SK-N-SH (cell line): ENCODE data around the gene OSBPL8. TPM values are rescaled to one million over a fixed set of nuclear protein-coding genes. Genes with fewer than 3 reads are reported as not detected.

Experiments used
- CTCF ChIA-PET: fragments of 300-600, 350-600 bp; formaldehyde crosslinking; extraction: SDS; loops from one replicate; lab custom pipeline; 2021; lab: Yijun Ruan, JAX
- POLR2A ChIA-PET: fragments of 350-600 bp; sonication (Branson Sonifier 250); formaldehyde crosslinking; extraction: SDS; loops from one replicate; lab custom pipeline; 2020; ENCODE audit warnings: antibody characterized with exemption, inconsistent platforms; lab: Yijun Ruan, JAX
- DNase-seq: peaks from one replicate; pipeline ENCODE4 v3.0.0; 2012
- H2AFZ ChIP-seq: fragments of 200-600 bp; sonication (generic); 2 replicates; pipeline ENCODE4 v1.8.1; 2016; ENCODE audit warnings: antibody characterized with exemption, mild to moderate bottlenecking, low read depth
- H3F3A ChIP-seq: fragments of 200-600 bp; sonication (generic); replicated peaks from 2 replicates; pipeline ENCODE3; 2016; ENCODE audit warnings: antibody characterized with exemption, mild to moderate bottlenecking; ENCODE audit not compliant: insufficient read depth
- H3K27ac ChIP-seq, 2 experiments: fragments of 200-500 bp in 1 of 2; fragments of 200-600 bp in 1 of 2; sonication (Bioruptor generic) in 1 of 2; sonication (generic), shearing (Covaris generic) in 1 of 2; 2 replicates each; pipeline versions ENCODE4 v1.5.1 to v1.6.1; 2014 to 2016; ENCODE audit warnings: low read depth in 2 of 2, inconsistent platforms in 1 of 2, low read length in 1 of 2, mild to moderate bottlenecking in 1 of 2, mixed read lengths in 1 of 2
- H3K27me3 ChIP-seq: fragments of 200-600 bp; sonication (generic), shearing (Covaris generic); 2 replicates; pipeline ENCODE4 v1.6.1; 2016; ENCODE audit warnings: mixed run types; ENCODE audit not compliant: insufficient read depth
- H3K36me3 ChIP-seq, 2 experiments: fragments of 200-500 bp in 1 of 2; fragments of 200-600 bp in 1 of 2; sonication (Bioruptor generic) in 1 of 2; sonication (generic) in 1 of 2; replicated peaks in 1 of 2; 2 replicates each; pipeline versions ENCODE3 to v1.5.1; 2014 to 2016; ENCODE audit warnings: low read length in 1 of 2, mild to moderate bottlenecking in 1 of 2; ENCODE audit not compliant: insufficient read depth in 2 of 2, control insufficient read depth in 1 of 2
- H3K4me1 ChIP-seq, 2 experiments: fragments of 200-500 bp in 1 of 2; fragments of 200-600 bp in 1 of 2; sonication (Bioruptor generic) in 1 of 2; sonication (generic), shearing (Covaris generic) in 1 of 2; 2 replicates each; pipeline versions ENCODE4 v1.5.1 to v1.6.1; 2014 to 2016; ENCODE audit warnings: low read depth in 1 of 2, low read length in 1 of 2, mixed run types in 1 of 2; ENCODE audit not compliant: insufficient read depth in 2 of 2, control insufficient read depth in 1 of 2
- H3K4me2 ChIP-seq: fragments of 200-600 bp; sonication (generic), shearing (Covaris generic); 2 replicates; pipeline ENCODE4 v1.6.1; 2017; ENCODE audit warnings: mixed run types
- H3K4me3 ChIP-seq, 2 experiments: fragments of 200-500 bp in 1 of 2; fragments of 200-600 bp in 1 of 2; sonication (Bioruptor generic) in 1 of 2; sonication (generic), shearing (Covaris generic) in 1 of 2; 2 replicates each; pipeline versions ENCODE4 v1.5.1 to v1.8.1; 2014 to 2016; ENCODE audit warnings: low read depth in 2 of 2, inconsistent platforms in 1 of 2, low read length in 1 of 2, mild to moderate bottlenecking in 1 of 2, mixed read lengths in 1 of 2, moderate library complexity in 1 of 2
- H3K79me2 ChIP-seq: fragments of 200-600 bp; sonication (generic); 2 replicates; pipeline ENCODE4 v1.8.1; 2017; ENCODE audit warnings: mild to moderate bottlenecking; ENCODE audit not compliant: insufficient read depth
- H3K9ac ChIP-seq: fragments of 200-600 bp; sonication (generic); 2 replicates; pipeline ENCODE4 v1.6.1; 2017; ENCODE audit warnings: mixed run types
- H3K9me2 ChIP-seq: fragments of 200-600 bp; sonication (generic); 2 replicates; pipeline ENCODE4 v1.6.1; 2017; ENCODE audit warnings: mixed run types
- H3K9me3 ChIP-seq: fragments of 200-600 bp; sonication (generic); 2 replicates; pipeline ENCODE4 v1.6.1; 2017; ENCODE audit warnings: mixed run types, mild to moderate bottlenecking, moderate library complexity
- H4K20me1 ChIP-seq: fragments of 200-600 bp; sonication (generic); 2 replicates; pipeline ENCODE4 v1.6.1; 2017; ENCODE audit warnings: mild to moderate bottlenecking, mixed run types; ENCODE audit not compliant: insufficient read depth
- ELF1 ChIP-seq: IDR thresholded peaks from 2 replicates; pipeline ENCODE4 v1.4.0; 2012
- FOXJ3 ChIP-seq: sonication (generic); formaldehyde crosslinking; IDR thresholded peaks from 2 replicates; pipeline ENCODE4 v1.5.1; 2020; ENCODE audit warnings: mild to moderate bottlenecking, missing genetic modification reagents
- FOXM1 ChIP-seq: IDR thresholded peaks from 2 replicates; pipeline ENCODE4 v1.4.0; 2012; ENCODE audit warnings: low read depth, mild to moderate bottlenecking
- GABPA ChIP-seq: IDR thresholded peaks from 2 replicates; pipeline ENCODE4 v1.4.0; 2012; ENCODE audit warnings: low read depth, mild to moderate bottlenecking
- GATA2 ChIP-seq: sonication (generic); formaldehyde crosslinking; IDR thresholded peaks from 2 replicates; pipeline ENCODE4 v1.5.0; 2020; ENCODE audit warnings: mild to moderate bottlenecking, missing genetic modification reagents
- JUND ChIP-seq: IDR thresholded peaks from 2 replicates; pipeline ENCODE4 v1.4.0; 2012
- MEF2A ChIP-seq: IDR thresholded peaks from 2 replicates; pipeline ENCODE4 v1.4.0; 2012; ENCODE audit warnings: low read depth, borderline replicate concordance
- NRF1 ChIP-seq: IDR thresholded peaks from 2 replicates; pipeline ENCODE4 v1.6.1; 2012; ENCODE audit warnings: low read depth, mild to moderate bottlenecking, low read length
- POLR2AphosphoS5 ChIP-seq: IDR thresholded peaks from 2 replicates; pipeline ENCODE4 v1.6.1; 2012; ENCODE audit warnings: low read depth, low read length
- RAD21 ChIP-seq: IDR thresholded peaks from 2 replicates; pipeline ENCODE4 v1.6.1; 2012; ENCODE audit warnings: mild to moderate bottlenecking, low read length
- RCOR1 ChIP-seq: fragments of 150-350 bp; IDR thresholded peaks from 2 replicates; pipeline ENCODE4 v1.6.1; 2017; ENCODE audit warnings: antibody characterized with exemption, low read length
- RFX5 ChIP-seq: IDR thresholded peaks from 2 replicates; pipeline ENCODE4 v1.6.1; 2012; ENCODE audit warnings: mild to moderate bottlenecking, improper control_type of control experiment, low read length
- RXRA ChIP-seq: IDR thresholded peaks from 2 replicates; pipeline ENCODE4 v1.4.0; 2012; ENCODE audit warnings: low read depth, mild to moderate bottlenecking, borderline replicate concordance
- SMC3 ChIP-seq: IDR thresholded peaks from 2 replicates; pipeline ENCODE4 v1.6.1; 2012; ENCODE audit warnings: low read depth, low read length, improper control_type of control experiment
- TAF1 ChIP-seq: IDR thresholded peaks from 2 replicates; pipeline ENCODE4 v1.6.1; 2012; ENCODE audit warnings: low read depth, mild to moderate bottlenecking, low read length, moderate library complexity, borderline replicate concordance
- TEAD4 ChIP-seq: IDR thresholded peaks from 2 replicates; pipeline ENCODE4 v1.4.0; 2012; ENCODE audit warnings: mild to moderate bottlenecking, borderline replicate concordance; ENCODE audit not compliant: insufficient read depth
- YY1 ChIP-seq: IDR thresholded peaks from 2 replicates; pipeline ENCODE4 v1.4.0; 2012; ENCODE audit warnings: low read depth, mild to moderate bottlenecking
- WGBS: methylation state at CpG from one replicate; pipeline ENCODE4 v1.1.6; 2017; ENCODE audit warnings: low lambda C conversion rate; 5-methylcytosine and 5-hydroxymethylcytosine counted together
- polyA plus RNA-seq, 3 experiments: library from polyadenylated mRNA; depleted of rRNA; stranded (reverse); fragments of >200 nt; gene quantifications; 2 replicates each; pipeline ENCODE4 v1.2.3, GENCODE V29; 2012
- TF ChIP-seq, protein P1 (sequence below): IDR thresholded peaks from 2 replicates; pipeline ENCODE4 v1.4.0; 2012; ENCODE audit warnings: low read depth, borderline replicate concordance
- TF ChIP-seq, protein P2 (sequence below): fragments of 200-600 bp; sonication (generic); IDR thresholded peaks from 2 replicates; pipeline ENCODE4 v1.6.1; 2017; ENCODE audit warnings: antibody characterized with exemption, mild to moderate bottlenecking, moderate library complexity
- TF ChIP-seq, protein P3 (sequence below): IDR thresholded peaks from 2 replicates; pipeline ENCODE4 v1.4.0; 2012; ENCODE audit warnings: low read depth, borderline replicate concordance
- TF ChIP-seq, protein P4 (sequence below): IDR thresholded peaks from 2 replicates; pipeline ENCODE4 v1.4.0; 2012; ENCODE audit warnings: low read depth

Gene OSBPL8
- polyA plus RNA-seq, 1 of the 3 experiments (the other 2 are of a cell fraction), result 10.6 TPM

DNA sequence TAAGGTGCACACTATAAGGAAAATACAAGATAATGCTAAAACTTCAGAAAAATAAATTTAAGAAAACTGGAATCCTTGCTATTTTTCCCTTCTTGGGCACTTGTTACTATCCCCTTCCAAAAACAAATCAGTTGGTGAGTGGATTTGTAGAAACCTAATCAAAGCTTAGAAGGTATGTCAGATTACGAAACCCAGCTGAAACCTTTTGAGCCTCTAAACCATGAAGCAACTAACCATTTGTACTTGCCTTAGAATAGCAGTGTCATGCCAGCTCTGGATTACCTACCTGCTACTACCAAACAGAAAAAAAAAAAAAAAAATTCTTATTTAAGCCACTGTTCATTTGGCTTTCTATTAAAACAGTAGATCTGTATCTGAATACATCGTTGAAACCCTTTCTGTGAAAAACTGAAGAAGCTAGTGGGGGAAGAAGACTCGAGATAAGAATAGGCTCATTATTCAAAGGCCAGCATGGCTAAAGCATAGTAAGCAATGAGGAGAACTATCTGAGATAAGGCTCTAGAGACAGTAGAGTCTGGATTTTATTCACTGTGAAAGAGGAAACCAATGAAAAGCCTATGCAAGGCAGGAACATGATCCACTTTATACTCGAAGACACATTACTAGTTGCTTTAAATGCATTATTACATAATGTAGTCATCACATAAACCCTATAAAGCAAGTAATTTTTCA, 30.2 kb downstream of the OSBPL8 start:
- POLR2A ChIA-PET, result no interaction called here

DNA sequence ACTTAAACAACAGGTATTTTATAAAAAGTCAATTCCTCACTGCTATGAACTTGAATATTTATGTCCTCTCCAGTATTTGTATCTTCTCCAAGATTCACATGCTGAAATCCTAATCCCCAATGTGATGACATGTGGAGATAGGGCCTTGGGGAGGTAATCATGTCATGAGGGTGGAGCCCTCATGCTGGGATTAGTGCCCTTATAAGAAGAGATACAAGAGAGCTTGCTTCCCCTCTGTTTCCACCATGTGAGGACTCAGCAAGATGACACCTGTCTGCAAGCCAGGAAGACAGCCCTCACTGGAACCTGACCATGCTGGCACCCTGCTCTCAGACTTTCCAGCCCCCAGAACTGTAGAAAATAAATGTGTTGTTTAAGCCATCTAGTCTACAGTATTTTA, 36.2 kb downstream of the OSBPL8 start:
- Histone ChIP-seq H3K9me3 (no peaks in the 10 kb centered on the region), H3K9ac (no peak overlapping the region), H2AFZ (no peak overlapping the region), H3K4me3 (no peak overlapping the region), H3K9me2 (no peaks in the 10 kb centered on the region), H3F3A (no peaks in the 10 kb centered on the region), H3K79me2 (peaks cover 80% of the 10 kb centered on the region), H3K27ac (no peak overlapping the region), H3K36me3 (peaks cover 0 to 18% of the 10 kb centered on the region in 2 experiments), H3K27me3 (no peaks in the 10 kb centered on the region), H4K20me1 (no peaks in the 10 kb centered on the region), H3K4me1 (no peaks in the 10 kb centered on the region), H3K4me2 (no peak overlapping the region)
- ChIA-PET POLR2A (no interaction called here), CTCF (interaction anchor here (0.5 kb wide), 1 partner anchor 1125 kb away, joined by 3 read pairs; no protein-coding TSS in a partner anchor)
- no peak for DNase-seq
- no peak for TF ChIP-seq GABPA
- TF ChIP-seq FOXJ3 (CRISPR knock-in tag), result no peak
- TF ChIP-seq YY1, result no peak
- TF ChIP-seq SMC3, result no peak
- TF ChIP-seq, protein P1, sequence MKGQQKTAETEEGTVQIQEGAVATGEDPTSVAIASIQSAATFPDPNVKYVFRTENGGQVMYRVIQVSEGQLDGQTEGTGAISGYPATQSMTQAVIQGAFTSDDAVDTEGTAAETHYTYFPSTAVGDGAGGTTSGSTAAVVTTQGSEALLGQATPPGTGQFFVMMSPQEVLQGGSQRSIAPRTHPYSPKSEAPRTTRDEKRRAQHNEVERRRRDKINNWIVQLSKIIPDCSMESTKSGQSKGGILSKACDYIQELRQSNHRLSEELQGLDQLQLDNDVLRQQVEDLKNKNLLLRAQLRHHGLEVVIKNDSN, result no peak
- no peak for TF ChIP-seq RFX5
- TF ChIP-seq, protein P2, sequence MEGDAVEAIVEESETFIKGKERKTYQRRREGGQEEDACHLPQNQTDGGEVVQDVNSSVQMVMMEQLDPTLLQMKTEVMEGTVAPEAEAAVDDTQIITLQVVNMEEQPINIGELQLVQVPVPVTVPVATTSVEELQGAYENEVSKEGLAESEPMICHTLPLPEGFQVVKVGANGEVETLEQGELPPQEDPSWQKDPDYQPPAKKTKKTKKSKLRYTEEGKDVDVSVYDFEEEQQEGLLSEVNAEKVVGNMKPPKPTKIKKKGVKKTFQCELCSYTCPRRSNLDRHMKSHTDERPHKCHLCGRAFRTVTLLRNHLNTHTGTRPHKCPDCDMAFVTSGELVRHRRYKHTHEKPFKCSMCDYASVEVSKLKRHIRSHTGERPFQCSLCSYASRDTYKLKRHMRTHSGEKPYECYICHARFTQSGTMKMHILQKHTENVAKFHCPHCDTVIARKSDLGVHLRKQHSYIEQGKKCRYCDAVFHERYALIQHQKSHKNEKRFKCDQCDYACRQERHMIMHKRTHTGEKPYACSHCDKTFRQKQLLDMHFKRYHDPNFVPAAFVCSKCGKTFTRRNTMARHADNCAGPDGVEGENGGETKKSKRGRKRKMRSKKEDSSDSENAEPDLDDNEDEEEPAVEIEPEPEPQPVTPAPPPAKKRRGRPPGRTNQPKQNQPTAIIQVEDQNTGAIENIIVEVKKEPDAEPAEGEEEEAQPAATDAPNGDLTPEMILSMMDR, result no peak

More for the DNA sequence above, 30.2 kb downstream of the OSBPL8 start:
- Histone ChIP-seq H3K9me3 (no peaks in the 10 kb centered on the region), H3K9ac (no peak overlapping the region), H4K20me1 (no peaks in the 10 kb centered on the region), H3K4me2 (no peak overlapping the region), H2AFZ (no peak overlapping the region), H3K79me2 (peaks cover 81% of the 10 kb centered on the region), H3F3A (no peaks in the 10 kb centered on the region), H3K9me2 (no peaks in the 10 kb centered on the region), H3K27ac (no peak overlapping the region), H3K4me3 (no peak overlapping the region), H3K27me3 (no peaks in the 10 kb centered on the region), H3K4me1 (no peaks in the 10 kb centered on the region; a peak in 1 of 4 replicates), H3K36me3 (peaks cover 0 to 6% of the 10 kb centered on the region in 2 experiments)
- TF ChIP-seq TAF1, result no peak
- TF ChIP-seq, protein P2, result no peak
- TF ChIP-seq JUND, result no peak
- no peak for TF ChIP-seq SMC3
- TF ChIP-seq FOXJ3 (CRISPR knock-in tag), result no peak
- TF ChIP-seq, protein P3, sequence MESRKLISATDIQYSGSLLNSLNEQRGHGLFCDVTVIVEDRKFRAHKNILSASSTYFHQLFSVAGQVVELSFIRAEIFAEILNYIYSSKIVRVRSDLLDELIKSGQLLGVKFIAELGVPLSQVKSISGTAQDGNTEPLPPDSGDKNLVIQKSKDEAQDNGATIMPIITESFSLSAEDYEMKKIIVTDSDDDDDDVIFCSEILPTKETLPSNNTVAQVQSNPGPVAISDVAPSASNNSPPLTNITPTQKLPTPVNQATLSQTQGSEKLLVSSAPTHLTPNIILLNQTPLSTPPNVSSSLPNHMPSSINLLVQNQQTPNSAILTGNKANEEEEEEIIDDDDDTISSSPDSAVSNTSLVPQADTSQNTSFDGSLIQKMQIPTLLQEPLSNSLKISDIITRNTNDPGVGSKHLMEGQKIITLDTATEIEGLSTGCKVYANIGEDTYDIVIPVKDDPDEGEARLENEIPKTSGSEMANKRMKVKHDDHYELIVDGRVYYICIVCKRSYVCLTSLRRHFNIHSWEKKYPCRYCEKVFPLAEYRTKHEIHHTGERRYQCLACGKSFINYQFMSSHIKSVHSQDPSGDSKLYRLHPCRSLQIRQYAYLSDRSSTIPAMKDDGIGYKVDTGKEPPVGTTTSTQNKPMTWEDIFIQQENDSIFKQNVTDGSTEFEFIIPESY, result no peak
- no peak for TF ChIP-seq RAD21
- no peak for TF ChIP-seq YY1
- no peak for TF ChIP-seq RXRA
- TF ChIP-seq RCOR1, result no peak
- no peak for TF ChIP-seq MEF2A
- TF ChIP-seq POLR2AphosphoS5, result no peak
- no peak for TF ChIP-seq TEAD4
- TF ChIP-seq, protein P4, sequence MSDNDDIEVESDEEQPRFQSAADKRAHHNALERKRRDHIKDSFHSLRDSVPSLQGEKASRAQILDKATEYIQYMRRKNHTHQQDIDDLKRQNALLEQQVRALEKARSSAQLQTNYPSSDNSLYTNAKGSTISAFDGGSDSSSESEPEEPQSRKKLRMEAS, result no peak
- TF ChIP-seq NRF1, result no peak
- TF ChIP-seq FOXM1, result no peak
- no peak for TF ChIP-seq ELF1
- no peak for TF ChIP-seq GATA2 (CRISPR knock-in tag)
- CTCF ChIA-PET, result interaction anchor here (0.6 to 0.8 kb wide), 2 partner anchors 12 to 302 kb away, joined by 3 read pairs; no protein-coding TSS in a partner anchor
- no peak for DNase-seq
- 74% methylated on average over 4 of the region's 4 CpGs for WGBS
